NCI-H2196 treated with DMSO at 0.1 percent for 48 hours (cell line): ENCODE measurements around the gene RHNO1.

Experiments used
- DNase-seq: peaks from one replicate; lab custom pipeline; 2025; ENCODE audit not compliant: unreplicated experiment; lab: John Stamatoyannopoulos, UW

RHNO1 gene

GRCh38 chr12:2877047-2877952, at the start of gene RHNO1, which contains the start of gene FOXM1:
TSS of gene RHNO1 (plus strand) at chr12:2877223. CDS start at chr12:2885367, 8,144 bp downstream.
TSS of gene FOXM1 (minus strand) at chr12:2877174. CDS start at chr12:2874478, 2,696 bp downstream.
- DNase-seq: peak; percentile 38

GRCh38 chr12:2829275-2829674, 47.7 kb upstream of the RHNO1 start:
- DNase-seq: no peak

GRCh38 chr12:2832550-2833127, 44.4 kb upstream of the RHNO1 start:
- no peak for DNase-seq

- DNase-seq: no peak
These were observed 43.7 kb upstream of the RHNO1 start for GRCh38 chr12:2833327-2833726.

- no peak for DNase-seq
These were observed 43.2 kb upstream of the RHNO1 start for GRCh38 chr12:2833810-2834209.

- DNase-seq: no peak
These were observed 42.2 kb upstream of the RHNO1 start, which contains the start of gene NRIP2 for GRCh38 chr12:2834581-2835491. TSS of gene NRIP2 (minus strand) at chr12:2835035. CDS start at chr12:2834983, 52 bp downstream.

GRCh38 chr12:2835691-2836403, 41.2 kb upstream of the RHNO1 start:
- no peak for DNase-seq

GRCh38 chr12:2836574-2836973, 40.4 kb upstream of the RHNO1 start:
- no peak for DNase-seq

- no peak for DNase-seq
These were observed 35.9 kb upstream of the RHNO1 start for GRCh38 chr12:2841056-2841650.

- no peak for DNase-seq
These were observed 34.1 kb upstream of the RHNO1 start for GRCh38 chr12:2842948-2843347.

- no peak for DNase-seq
These were observed 32.2 kb upstream of the RHNO1 start for GRCh38 chr12:2844786-2845185.

- DNase-seq: no peak
These were observed 31.7 kb upstream of the RHNO1 start for GRCh38 chr12:2845280-2845679.

- DNase-seq: no peak
These were observed 25.1 kb upstream of the RHNO1 start for GRCh38 chr12:2851931-2852330.

GRCh38 chr12:2853626-2854025, 23.4 kb upstream of the RHNO1 start:
- no peak for DNase-seq

- no peak for DNase-seq
These were observed 22.2 kb upstream of the RHNO1 start for GRCh38 chr12:2854669-2855453.

GRCh38 chr12:2855546-2855945, 21.5 kb upstream of the RHNO1 start:
- DNase-seq: no peak

GRCh38 chr12:2856051-2856450, 21.0 kb upstream of the RHNO1 start:
- no peak for DNase-seq

- no peak for DNase-seq
These were observed 20.0 kb upstream of the RHNO1 start, which contains the start of gene TEX52 for GRCh38 chr12:2857021-2857431. TSS of gene TEX52 (minus strand) at chr12:2857039. CDS start at chr12:2857026, 13 bp downstream.

- DNase-seq: no peak
These were observed 19.4 kb upstream of the RHNO1 start for GRCh38 chr12:2857576-2857975.
